Nephron (organoid): Measurements from ENCODE around the gene CTLA4.
"Not testable (repeated sequence)": the region's sequence is repeated elsewhere in the genome, so short reads cannot be mapped to it uniquely, and the experiment has no call there.

Experiments used
- H3K27ac Mint-ChIP-seq, 3 experiments: 2 replicates each; pipeline ENCODE4 v1.8.0; 2020; ENCODE audit warnings: mixed read lengths in 3 of 3, mild to moderate bottlenecking in 2 of 3, moderate library complexity in 1 of 3
- H3K27me3 Mint-ChIP-seq: 2 replicates; pipeline ENCODE4 v1.8.0; 2021; ENCODE audit warnings: low read depth, mild to moderate bottlenecking, moderate library complexity, mixed read lengths
- H3K36me3 Mint-ChIP-seq: 2 replicates; pipeline ENCODE4 v1.8.0; 2020; ENCODE audit warnings: low read depth, mixed read lengths
- H3K4me1 Mint-ChIP-seq: 2 replicates; pipeline ENCODE4 v1.8.0; 2020; ENCODE audit warnings: mixed read lengths
- H3K4me3 Mint-ChIP-seq, 3 experiments: 2 replicates each; pipeline ENCODE4 v1.8.0; 2020; ENCODE audit warnings: mild to moderate bottlenecking in 3 of 3, mixed read lengths in 3 of 3, moderate library complexity in 2 of 3
- H3K9me3 Mint-ChIP-seq: 2 replicates; pipeline ENCODE4 v1.8.0; 2020; ENCODE audit warnings: mixed read lengths
- CTCF ChIP-seq, 3 experiments: fragments of 200-600 bp; sonication (generic); IDR thresholded peaks; one replicate each; pipeline ENCODE4 v1.5.0; 2021; ENCODE audit warnings: antibody characterized with exemption in 3 of 3; ENCODE audit not compliant: unreplicated experiment in 3 of 3

The CTLA4 gene

GRCh38 chr2:203876328-203876727 is 8.8 kb downstream of the CTLA4 start:
- Mint-ChIP-seq H3K4me3 (no peak overlapping the region), H3K4me1 (peaks cover 3% of the 10 kb centered on the region), H3K36me3 (no peaks in the 10 kb centered on the region), H3K27ac (no peak overlapping the region), H3K9me3 (no peaks in the 10 kb centered on the region), H3K27me3 (no peaks in the 10 kb centered on the region)
- TF ChIP-seq CTCF (IDR thresholded peaks at IDR 0.05; ENCODE audit: unreplicated experiment in 3 of 3), result no peak

GRCh38 chr2:203878063-203878462 is 10.5 kb downstream of the CTLA4 start:
- TF ChIP-seq CTCF (IDR thresholded peaks at IDR 0.05; ENCODE audit: unreplicated experiment in 3 of 3), result no peak
- no peaks in the 10 kb centered on the region for H3K36me3 Mint-ChIP-seq
- no peaks in the 10 kb centered on the region for H3K27me3 Mint-ChIP-seq
- no peak overlapping the region for H3K27ac Mint-ChIP-seq
- H3K4me1 Mint-ChIP-seq, result peaks cover 3% of the 10 kb centered on the region
- no peaks in the 10 kb centered on the region for H3K9me3 Mint-ChIP-seq
- H3K4me3 Mint-ChIP-seq, result no peak overlapping the region

- Mint-ChIP-seq H3K9me3 (no peaks in the 10 kb centered on the region), H3K27ac (no peak overlapping the region), H3K36me3 (no peaks in the 10 kb centered on the region), H3K4me3 (no peak overlapping the region), H3K27me3 (peaks cover 4% of the 10 kb centered on the region), H3K4me1 (peaks cover 3% of the 10 kb centered on the region)
- TF ChIP-seq CTCF (IDR thresholded peaks at IDR 0.05; ENCODE audit: unreplicated experiment in 3 of 3), result no peak
Measured at GRCh38 chr2:203880557-203881125, 13.1 kb downstream of the CTLA4 start.

- H3K27me3 Mint-ChIP-seq, H3K9me3 Mint-ChIP-seq, H3K36me3 Mint-ChIP-seq, H3K27ac Mint-ChIP-seq, H3K4me3 Mint-ChIP-seq, H3K4me1 Mint-ChIP-seq: not testable (repeated sequence)
Measured at GRCh38 chr2:203881185-203881584, 13.6 kb downstream of the CTLA4 start.

- H3K27ac Mint-ChIP-seq, result no peak overlapping the region
- no peak for TF ChIP-seq CTCF (IDR thresholded peaks at IDR 0.05; ENCODE audit: unreplicated experiment in 3 of 3)
Measured at GRCh38 chr2:203882551-203882950, 15.0 kb downstream of the CTLA4 start.

GRCh38 chr2:203886661-203887151 is 19.1 kb downstream of the CTLA4 start:
- H3K27me3 Mint-ChIP-seq, result peaks cover 4% of the 10 kb centered on the region
- H3K36me3 Mint-ChIP-seq, result no peaks in the 10 kb centered on the region
- H3K27ac Mint-ChIP-seq, result no peak overlapping the region
- H3K4me1 Mint-ChIP-seq, result peaks cover 20% of the 10 kb centered on the region
- H3K4me3 Mint-ChIP-seq, result no peak overlapping the region
- TF ChIP-seq CTCF (IDR thresholded peaks at IDR 0.05; ENCODE audit: unreplicated experiment in 3 of 3), result no peak
- H3K9me3 Mint-ChIP-seq, result no peaks in the 10 kb centered on the region

More at GRCh38 chr2:203882551-203882950, 15.0 kb downstream of the CTLA4 start:
- Mint-ChIP-seq H3K9me3 (no peaks in the 10 kb centered on the region), H3K4me3 (no peak overlapping the region), H3K27me3 (peaks cover 4% of the 10 kb centered on the region), H3K4me1 (peaks cover 9% of the 10 kb centered on the region), H3K36me3 (no peaks in the 10 kb centered on the region)
